ENCODE results near the gene MCTP2. TPM values are rescaled to one million over a fixed set of nuclear protein-coding genes. Genes with fewer than 3 reads are reported as not detected.
"Not testable (repeated sequence)": the region's sequence is repeated elsewhere in the genome, so short reads cannot be mapped to it uniquely, and the experiment has no call there.

The MCTP2 gene
- polyA plus RNA-seq, 3 donors from 2014 or later, result 30.2 to 83.7 (median 59.1) TPM

DNA sequence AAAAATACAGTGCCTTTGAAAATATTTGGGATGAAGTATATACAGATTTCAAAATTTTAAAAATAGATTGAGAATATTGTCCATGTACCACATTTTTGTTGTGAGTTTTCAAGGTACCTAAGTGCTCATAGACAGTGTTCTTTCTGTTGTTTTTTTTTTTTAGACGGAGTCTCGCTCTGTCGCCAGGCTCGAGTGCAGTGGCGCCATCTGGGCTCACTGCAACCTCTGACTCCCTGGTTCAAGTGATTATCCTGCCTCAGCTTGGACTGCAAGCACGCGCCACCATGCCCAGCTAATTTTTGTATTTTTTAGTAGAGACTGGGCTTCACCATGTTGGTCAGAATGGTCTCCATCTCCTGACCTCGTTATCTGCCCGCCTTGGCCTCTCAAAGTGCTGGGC lies 223.9 kb downstream of the MCTP2 start:
- no peak overlapping the region for H3K4me3 Mint-ChIP-seq
- H3K27me3 Mint-ChIP-seq (ENCODE audit: low read depth in 3 of 3), result peaks cover 0 to 2% (median 2%) of the 10 kb centered on the region in 3 donors
- no peaks in the 10 kb centered on the region for H3K9me3 Mint-ChIP-seq
- H3K4me1 Mint-ChIP-seq, result peaks cover 9 to 35% of the 10 kb centered on the region in 2 donors
- DNase-seq, result no peak
- H3K36me3 Mint-ChIP-seq, result peaks cover 20 to 36% (median 23%) of the 10 kb centered on the region in 3 donors
- no peak overlapping the region for H3K27ac Mint-ChIP-seq

DNA sequence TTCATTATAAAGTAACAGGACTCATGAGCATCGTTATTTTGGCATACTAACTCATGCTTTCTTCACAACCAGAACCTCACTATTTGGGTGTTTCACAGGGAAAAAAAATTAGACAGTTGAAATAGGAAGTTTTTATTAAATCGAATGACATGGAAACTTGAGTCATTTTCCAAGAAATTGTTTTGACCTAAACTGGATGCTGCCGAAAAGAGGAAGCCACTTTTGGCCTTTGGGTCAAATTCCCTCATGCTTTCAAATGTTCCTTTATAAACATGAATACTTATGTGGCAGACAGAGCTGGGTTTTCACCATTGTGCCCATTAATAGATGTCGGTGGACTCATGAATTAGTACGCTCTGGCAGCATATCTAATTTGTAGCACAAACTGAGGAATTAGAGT lies 224.9 kb downstream of the MCTP2 start:
- Mint-ChIP-seq H3K4me3 (no peak overlapping the region), H3K36me3 (peaks cover 21 to 39% (median 25%) of the 10 kb centered on the region in 3 donors), H3K9me3 (no peaks in the 10 kb centered on the region), H3K4me1 (peaks cover 10 to 38% of the 10 kb centered on the region in 2 donors), H3K27ac (peak overlapping the region in 1 of 6 donors; percentile 4), H3K27me3 (ENCODE audit: low read depth in 3 of 3) (peaks cover 0 to 2% (median 2%) of the 10 kb centered on the region in 3 donors)
- no peak for DNase-seq

DNA sequence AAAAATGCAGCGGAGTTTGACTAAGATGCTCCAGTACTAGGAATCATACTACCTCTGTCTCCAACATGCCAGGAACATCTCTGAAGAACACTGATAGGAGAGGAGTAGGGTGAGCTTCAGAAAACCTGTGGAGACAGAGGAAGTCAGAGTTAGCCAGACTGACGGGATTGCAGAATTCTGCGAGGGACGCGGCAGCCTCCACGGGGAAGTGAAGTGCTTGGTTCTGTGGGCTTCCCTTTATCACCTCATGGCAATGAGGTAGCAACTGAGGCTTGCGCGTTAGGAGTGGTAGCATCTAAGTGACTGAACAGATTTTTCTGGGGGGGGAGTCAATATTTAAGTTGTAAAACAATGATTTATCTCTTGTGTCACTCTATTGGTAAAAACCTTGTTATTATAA lies 226.3 kb downstream of the MCTP2 start:
- Mint-ChIP-seq H3K27ac (peak overlapping the region in 3 of 6 donors; percentile 1 to 65 (median 40)), H3K4me3 (no peak overlapping the region), H3K4me1 (peaks cover 20 to 43% of the 10 kb centered on the region in 2 donors), H3K27me3 (ENCODE audit: low read depth in 3 of 3) (peaks cover 0 to 2% (median 2%) of the 10 kb centered on the region in 3 donors), H3K9me3 (no peaks in the 10 kb centered on the region), H3K36me3 (peaks cover 21 to 33% (median 25%) of the 10 kb centered on the region in 3 donors)
- DNase-seq, result no peak

DNA sequence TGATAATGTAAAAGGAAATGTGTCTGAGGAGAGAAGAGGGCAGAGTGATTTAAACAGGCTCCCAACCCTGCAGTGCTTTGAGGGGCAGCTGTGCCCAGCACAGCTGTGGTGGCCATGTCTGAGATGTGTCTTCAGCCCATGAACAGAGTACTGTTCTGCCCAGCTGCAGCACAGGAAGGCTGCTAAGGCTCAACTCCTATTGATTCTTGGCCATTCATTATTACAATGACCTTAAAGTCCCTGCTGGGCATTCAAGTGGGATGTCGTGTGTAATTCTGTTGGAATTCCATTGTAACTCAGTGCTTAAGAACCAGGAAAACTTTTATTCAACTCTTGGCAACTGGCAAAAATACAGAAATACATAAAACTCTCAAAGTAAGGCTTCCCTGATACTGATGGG lies 229.3 kb downstream of the MCTP2 start:
- Mint-ChIP-seq H3K9me3 (no peaks in the 10 kb centered on the region), H3K27me3 (ENCODE audit: low read depth in 3 of 3) (peaks cover 0 to 2% (median 0%) of the 10 kb centered on the region in 3 donors), H3K4me1 (peaks cover 30 to 54% of the 10 kb centered on the region in 2 donors), H3K27ac (peak overlapping the region in 5 of 6 donors; percentile 15 to 81 (median 50)), H3K4me3 (no peak overlapping the region), H3K36me3 (peaks cover 21 to 29% (median 25%) of the 10 kb centered on the region in 3 donors)
- DNase-seq, result no peak

DNA sequence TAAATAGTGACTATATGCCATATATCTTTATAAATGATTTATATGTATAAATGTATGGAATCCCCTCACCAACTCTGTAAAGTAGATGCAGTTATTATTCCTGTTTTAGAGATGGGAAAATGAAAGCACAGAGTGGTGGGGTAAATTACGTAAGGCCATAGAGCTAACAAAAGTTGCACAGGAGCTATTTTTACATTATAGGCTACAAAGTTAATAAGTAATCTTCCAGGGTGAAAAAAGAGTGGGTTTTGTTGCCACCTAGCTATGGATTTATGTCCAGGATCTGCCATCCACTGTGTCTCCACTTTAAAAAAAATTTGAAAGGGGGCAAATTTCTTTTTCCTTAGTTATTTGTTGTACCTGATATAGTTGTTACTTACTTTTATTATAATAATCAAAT lies 235.7 kb downstream of the MCTP2 start:
- H3K36me3 Mint-ChIP-seq, result peaks cover 0 to 23% (median 3%) of the 10 kb centered on the region in 3 donors
- H3K27me3 Mint-ChIP-seq (ENCODE audit: low read depth in 3 of 3), result peaks cover 0 to 2% (median 0%) of the 10 kb centered on the region in 3 donors
- peaks cover 19 to 45% of the 10 kb centered on the region in 2 donors for H3K4me1 Mint-ChIP-seq

DNA sequence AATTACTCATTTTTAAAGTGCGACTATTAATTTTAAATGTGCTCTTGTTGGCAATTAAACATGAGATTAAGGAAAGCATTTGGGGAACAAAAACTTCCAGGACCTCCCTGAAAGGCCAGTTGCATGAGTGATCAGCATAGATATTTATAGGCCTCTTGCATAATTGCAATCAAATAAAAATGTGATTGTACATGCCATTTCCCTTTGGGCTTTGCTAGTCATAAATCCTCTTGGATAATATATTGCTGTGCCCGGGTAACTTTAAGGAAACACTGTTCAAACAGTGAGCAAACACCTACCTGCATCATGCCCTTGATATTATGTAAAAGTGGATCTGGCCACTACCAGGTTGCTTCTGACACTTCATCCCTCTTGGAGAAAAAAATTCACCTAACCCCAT lies 239.1 kb downstream of the MCTP2 start:
- H3K9me3 Mint-ChIP-seq, result no peaks in the 10 kb centered on the region
- peaks cover 0 to 2% (median 0%) of the 10 kb centered on the region in 3 donors for H3K27me3 Mint-ChIP-seq (ENCODE audit: low read depth in 3 of 3)
- peaks cover 15 to 50% of the 10 kb centered on the region in 2 donors for H3K4me1 Mint-ChIP-seq
- DNase-seq, result no peak
- peak overlapping the region in 5 of 6 donors; percentile 58 to 81 (median 64) for H3K27ac Mint-ChIP-seq
- no peak overlapping the region for H3K4me3 Mint-ChIP-seq
- peaks cover 4 to 41% (median 18%) of the 10 kb centered on the region in 3 donors for H3K36me3 Mint-ChIP-seq

More for the DNA sequence above, 235.7 kb downstream of the MCTP2 start:
- H3K9me3 Mint-ChIP-seq, result no peaks in the 10 kb centered on the region
- DNase-seq, result no peak
- H3K27ac Mint-ChIP-seq, result no peak overlapping the region
- H3K4me3 Mint-ChIP-seq, result no peak overlapping the region

DNA sequence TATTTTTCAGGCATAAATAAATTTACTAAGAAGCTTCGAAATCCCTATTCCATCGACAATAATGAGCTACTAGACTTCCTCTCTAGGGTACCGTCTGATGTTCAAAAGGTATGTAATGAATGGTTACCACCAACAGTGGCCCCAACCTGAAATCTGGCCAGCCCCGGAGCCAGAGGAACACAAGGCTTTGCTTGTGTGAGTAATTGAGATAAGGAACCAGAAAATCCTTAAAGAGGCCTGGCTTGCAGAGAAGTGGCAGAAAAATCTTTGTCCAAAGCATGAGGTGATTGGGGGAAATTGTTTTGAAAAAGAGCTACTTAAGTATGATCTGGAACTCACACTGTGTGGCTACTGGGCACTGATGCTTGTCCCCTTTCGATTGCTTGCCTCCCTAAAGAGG lies 245.3 kb downstream of the MCTP2 start:
- H3K27ac Mint-ChIP-seq, result peak overlapping the region in 4 of 6 donors; percentile 5 to 69 (median 18)
- peaks cover 0 to 6% (median 4%) of the 10 kb centered on the region in 3 donors for H3K27me3 Mint-ChIP-seq (ENCODE audit: low read depth in 3 of 3)
- no peak overlapping the region for H3K4me3 Mint-ChIP-seq
- no peaks in the 10 kb centered on the region for H3K9me3 Mint-ChIP-seq
- DNase-seq, result no peak
- peaks cover 9 to 34% of the 10 kb centered on the region in 2 donors for H3K4me1 Mint-ChIP-seq
- H3K36me3 Mint-ChIP-seq, result peaks cover 22 to 82% (median 69%) of the 10 kb centered on the region in 3 donors

DNA sequence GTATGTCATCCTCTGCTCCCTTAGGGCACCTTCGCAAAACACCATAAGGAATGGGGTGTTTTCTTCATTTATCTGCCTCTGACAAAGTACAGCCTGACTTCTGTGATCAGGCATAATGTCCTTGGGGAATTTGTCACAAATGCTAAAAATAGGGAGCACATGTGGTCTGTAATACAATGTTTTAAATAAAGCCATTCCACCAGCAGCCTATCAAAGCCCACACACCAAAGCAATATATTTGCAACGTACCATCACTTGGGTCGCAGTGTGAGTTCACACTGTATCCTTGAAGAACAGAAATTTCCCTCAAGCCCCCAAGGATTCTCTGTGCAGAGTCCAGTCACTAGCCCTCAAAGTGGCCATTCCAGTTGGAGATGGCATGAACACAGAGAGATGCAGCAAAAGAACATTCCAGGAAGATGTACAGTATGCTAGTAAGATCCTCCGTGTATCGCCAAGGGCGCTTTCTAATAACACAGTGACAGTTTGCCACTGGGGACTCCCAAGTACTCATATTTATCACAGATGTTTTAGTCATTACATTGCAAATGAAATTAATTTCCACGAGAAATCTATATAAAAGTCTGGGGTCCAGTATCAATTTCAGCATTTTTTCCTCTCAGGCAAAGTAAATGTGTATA lies 246.7 kb downstream of the MCTP2 start:
- no peak for DNase-seq
- no peak overlapping the region for H3K4me3 Mint-ChIP-seq
- H3K27ac Mint-ChIP-seq, result no peak overlapping the region
- peaks cover 0 to 7% (median 0%) of the 10 kb centered on the region in 6 donors for H3K9me3 Mint-ChIP-seq
- peaks cover 9 to 27% of the 10 kb centered on the region in 2 donors for H3K4me1 Mint-ChIP-seq
- peaks cover 0 to 7% (median 6%) of the 10 kb centered on the region in 3 donors for H3K27me3 Mint-ChIP-seq (ENCODE audit: low read depth in 3 of 3)
- peaks cover 34 to 88% (median 76%) of the 10 kb centered on the region in 3 donors for H3K36me3 Mint-ChIP-seq

DNA sequence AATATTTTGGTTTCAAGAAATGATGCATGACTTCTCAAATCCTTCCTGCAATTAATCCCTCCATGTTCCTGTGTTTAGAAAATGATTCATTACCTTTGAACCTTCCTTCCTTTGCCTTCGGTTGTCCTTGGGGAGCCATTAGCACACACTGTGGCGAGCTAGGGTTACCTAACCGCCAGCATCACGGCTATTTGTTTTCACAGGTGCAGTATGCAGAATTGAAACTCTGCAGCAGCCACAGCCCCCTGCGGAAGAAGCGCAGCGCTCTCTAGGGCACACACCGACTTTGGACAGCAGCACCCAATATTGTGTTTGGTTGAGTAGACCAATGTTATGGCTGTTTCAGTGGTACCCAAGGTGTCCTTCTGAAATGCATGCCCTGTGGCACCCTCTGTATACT lies 247.4 kb downstream of the MCTP2 start:
- Mint-ChIP-seq H3K27me3 (ENCODE audit: low read depth in 3 of 3) (peaks cover 0 to 11% (median 6%) of the 10 kb centered on the region in 3 donors), H3K4me1 (peaks cover 5 to 20% of the 10 kb centered on the region in 2 donors), H3K36me3 (peaks cover 36 to 93% (median 83%) of the 10 kb centered on the region in 3 donors), H3K27ac (no peak overlapping the region), H3K4me3 (no peak overlapping the region), H3K9me3 (peaks cover 0 to 7% (median 0%) of the 10 kb centered on the region in 6 donors)
- DNase-seq, result no peak

DNA sequence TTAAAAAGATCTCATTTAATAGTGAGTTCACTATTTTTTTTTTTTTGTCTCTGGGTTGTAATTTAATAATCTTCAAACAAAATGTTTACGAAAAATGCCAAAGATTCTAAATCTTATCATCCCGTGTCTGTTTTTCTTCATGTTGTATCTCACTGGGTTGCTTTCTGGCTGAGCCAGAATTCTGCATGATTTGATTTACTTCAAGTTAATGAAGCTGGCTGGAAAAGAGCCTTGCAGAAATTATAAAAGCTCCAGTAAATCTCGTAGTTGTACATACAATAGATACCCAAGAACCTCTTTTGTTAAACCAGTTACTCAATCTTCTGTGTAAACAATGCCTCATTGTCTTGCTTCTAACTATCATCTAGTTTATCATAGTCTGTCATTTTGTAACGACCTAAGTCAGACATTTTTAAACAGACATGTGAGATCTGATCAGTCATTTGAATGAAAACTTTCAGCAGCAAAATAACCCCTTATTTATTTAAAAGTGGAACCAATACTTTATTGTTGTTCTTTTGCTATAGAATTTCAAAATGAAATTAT lies 249.0 kb downstream of the MCTP2 start:
- no peak for DNase-seq
- peaks cover 0 to 5% of the 10 kb centered on the region in 2 donors for H3K4me1 Mint-ChIP-seq
- H3K9me3 Mint-ChIP-seq, result peaks cover 0 to 7% (median 2%) of the 10 kb centered on the region in 6 donors
- peaks cover 40 to 82% (median 79%) of the 10 kb centered on the region in 3 donors for H3K36me3 Mint-ChIP-seq
- H3K4me3 Mint-ChIP-seq, result no peak overlapping the region
- H3K27ac Mint-ChIP-seq, result peak overlapping the region in 1 of 6 donors; percentile 26
- peaks cover under 1 to 15% (median 8%) of the 10 kb centered on the region in 3 donors for H3K27me3 Mint-ChIP-seq (ENCODE audit: low read depth in 3 of 3)

DNA sequence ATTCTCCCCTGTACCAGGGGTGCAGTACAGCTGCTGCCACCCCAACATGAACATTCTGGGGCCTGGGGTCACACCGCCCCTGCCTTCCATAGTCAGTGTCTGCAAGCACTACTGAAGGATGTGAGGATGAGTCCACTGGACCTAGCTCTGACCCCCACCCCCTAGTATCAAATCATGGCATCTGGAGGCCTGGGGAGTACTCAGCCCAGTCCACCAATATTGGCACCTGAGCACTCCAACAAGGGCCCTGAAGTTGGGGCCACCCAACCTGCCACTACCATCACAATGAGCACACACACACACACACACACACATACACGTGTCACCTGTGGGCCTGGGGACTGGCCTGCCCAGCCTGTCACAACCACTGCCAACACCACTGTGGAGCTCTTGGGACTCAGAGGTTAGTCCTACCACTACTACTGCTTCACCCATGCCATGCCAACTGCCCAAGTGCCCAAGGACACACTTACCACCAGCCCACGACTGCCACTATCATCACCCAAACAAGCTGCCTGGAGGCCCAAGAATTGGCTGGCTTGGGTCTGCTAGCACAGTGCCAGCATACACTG lies 253.9 kb downstream of the MCTP2 start:
- Mint-ChIP-seq H3K4me1 (no peaks in the 10 kb centered on the region), H3K4me3 (no peak overlapping the region), H3K27ac (peak overlapping the region in 1 of 6 donors; percentile 73), H3K27me3 (ENCODE audit: low read depth in 3 of 3) (peaks cover 4 to 19% (median 6%) of the 10 kb centered on the region in 3 donors), H3K36me3 (peaks cover 30 to 38% (median 35%) of the 10 kb centered on the region in 3 donors), H3K9me3 (peaks cover 0 to 7% (median 3%) of the 10 kb centered on the region in 6 donors)
- peak in 1 of 3 donors; percentile 5 for DNase-seq

DNA sequence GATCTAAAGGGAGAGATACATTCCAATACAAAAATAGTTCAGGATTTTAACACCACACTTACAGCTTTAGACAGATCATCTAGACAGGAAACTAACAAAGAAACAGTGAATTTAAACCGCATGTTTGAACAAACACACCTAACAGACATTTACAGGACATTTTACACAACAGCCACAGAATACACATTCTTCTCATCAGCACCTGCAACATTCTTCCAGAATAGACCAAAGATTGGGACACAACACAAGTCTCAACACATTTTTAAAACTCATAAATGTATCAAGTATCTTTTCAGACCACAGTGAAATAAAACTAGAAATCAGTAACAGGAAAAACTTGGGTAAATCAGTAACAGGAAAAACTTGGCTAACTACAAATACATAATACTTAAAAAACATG lies 256.3 kb downstream of the MCTP2 start:
- peaks cover 0 to 5% (median 3%) of the 10 kb centered on the region in 6 donors for H3K9me3 Mint-ChIP-seq
- DNase-seq, result no peak
- H3K27me3 Mint-ChIP-seq (ENCODE audit: low read depth in 3 of 3), result peaks cover 4 to 19% (median 7%) of the 10 kb centered on the region in 3 donors
- H3K36me3 Mint-ChIP-seq, result peaks cover 12 to 18% (median 14%) of the 10 kb centered on the region in 3 donors
- no peak overlapping the region for H3K4me3 Mint-ChIP-seq
- no peak overlapping the region for H3K27ac Mint-ChIP-seq
- no peaks in the 10 kb centered on the region for H3K4me1 Mint-ChIP-seq

DNA sequence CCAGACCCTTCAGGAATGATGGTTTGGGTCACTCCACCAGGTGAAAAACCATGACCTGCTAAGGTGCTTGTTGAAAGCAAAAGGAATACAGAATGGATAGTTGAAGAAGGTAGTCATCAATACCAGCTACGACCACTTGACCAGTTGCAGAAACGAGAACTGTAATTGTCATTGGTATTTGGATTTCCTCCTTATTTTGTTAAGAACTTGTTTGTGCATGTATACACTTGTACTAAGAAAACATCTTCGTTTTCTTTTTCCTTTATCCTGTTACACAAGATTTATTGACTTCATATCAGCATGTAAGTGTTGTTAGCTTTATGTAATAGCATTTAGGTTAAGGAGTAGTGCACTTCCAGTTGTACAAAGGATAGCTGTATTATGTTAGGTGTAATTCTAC lies 261.8 kb downstream of the MCTP2 start:
- no peaks in the 10 kb centered on the region for H3K4me1 Mint-ChIP-seq
- DNase-seq, result no peak
- no peak overlapping the region for H3K27ac Mint-ChIP-seq
- H3K9me3 Mint-ChIP-seq, result peaks cover 0 to 3% (median 0%) of the 10 kb centered on the region in 6 donors
- H3K4me3 Mint-ChIP-seq, result no peak overlapping the region
- H3K27me3 Mint-ChIP-seq (ENCODE audit: low read depth in 3 of 3), result peaks cover 3 to 5% (median 4%) of the 10 kb centered on the region in 3 donors
- H3K36me3 Mint-ChIP-seq, result no peaks in the 10 kb centered on the region

DNA sequence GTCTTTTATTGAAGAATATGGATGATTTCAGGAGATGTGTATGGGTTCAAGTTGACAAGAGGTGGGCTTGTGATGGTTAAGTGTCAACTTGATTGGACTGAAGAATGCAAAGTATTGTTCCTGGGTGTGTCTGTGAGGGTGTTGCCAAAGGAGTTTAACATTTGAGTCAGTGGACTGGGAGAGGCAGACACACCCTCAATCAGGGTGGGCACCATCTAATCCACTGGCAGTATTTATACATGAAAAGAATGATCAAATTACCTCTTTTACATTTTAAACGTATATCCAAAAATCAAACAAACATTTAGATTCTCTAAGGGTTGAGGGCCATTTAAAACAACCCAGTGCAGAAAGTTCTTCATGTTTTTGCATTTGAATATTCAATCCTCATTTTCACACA lies 262.2 kb downstream of the MCTP2 start:
- H3K4me3 Mint-ChIP-seq; H3K4me1 Mint-ChIP-seq; H3K27me3 Mint-ChIP-seq (ENCODE audit: low read depth in 3 of 3); H3K27ac Mint-ChIP-seq; DNase-seq; H3K9me3 Mint-ChIP-seq; H3K36me3 Mint-ChIP-seq: not testable (repeated sequence)

All from immature natural killer cell (primary cell).